ENCODE data around the gene TAF1C. TPM values are rescaled to one million over a fixed set of nuclear protein-coding genes. Genes with fewer than 3 reads are reported as not detected.

The TAF1C gene
- total RNA-seq, 1 experiment from 2014 or later, result 89.7 TPM

DNA sequence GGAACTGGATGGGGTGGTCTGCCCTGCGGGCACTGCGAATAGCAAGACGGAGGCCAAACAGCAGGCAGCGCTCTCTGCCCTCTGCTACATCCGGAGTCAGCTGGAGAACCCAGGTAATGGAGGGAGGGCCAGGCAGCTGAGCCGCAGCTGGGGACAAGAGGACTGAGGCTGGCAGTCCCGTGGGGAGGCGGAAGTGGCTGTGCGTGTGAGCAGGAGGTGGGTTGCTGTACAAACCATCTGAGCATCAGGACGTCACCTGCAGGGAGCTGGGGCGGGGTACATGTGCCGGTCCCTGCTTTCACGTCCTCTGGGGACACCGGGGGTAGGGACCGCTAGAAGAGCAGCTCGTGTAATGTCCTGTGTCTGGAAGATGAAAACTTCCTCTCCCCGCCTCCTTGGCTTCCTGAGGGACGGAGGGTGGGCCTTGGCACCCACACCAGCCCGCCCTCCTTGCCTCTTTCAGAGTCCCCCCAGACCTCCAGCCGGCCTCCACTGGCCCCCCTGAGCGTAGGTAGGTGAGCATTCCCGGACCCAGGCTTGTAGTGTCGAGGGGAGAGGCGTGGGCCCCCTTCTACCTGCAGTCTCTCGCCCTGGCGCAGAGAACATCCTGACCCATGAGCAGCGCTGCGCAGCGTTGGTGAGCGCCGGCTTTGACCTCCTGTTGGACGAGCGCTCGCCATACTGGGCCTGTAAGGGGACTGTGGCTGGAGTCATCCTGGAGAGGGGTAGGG lies 7.8 kb upstream of the TAF1C start (continued):
- TF ChIP-seq FOXP1 (CRISPR knock-in tag; IDR thresholded peaks at IDR 0.05; ENCODE audit: borderline replicate concordance) (no peak), ATF1 (CRISPR knock-in tag; IDR thresholded peaks at IDR 0.05) (no peak)

DNA sequence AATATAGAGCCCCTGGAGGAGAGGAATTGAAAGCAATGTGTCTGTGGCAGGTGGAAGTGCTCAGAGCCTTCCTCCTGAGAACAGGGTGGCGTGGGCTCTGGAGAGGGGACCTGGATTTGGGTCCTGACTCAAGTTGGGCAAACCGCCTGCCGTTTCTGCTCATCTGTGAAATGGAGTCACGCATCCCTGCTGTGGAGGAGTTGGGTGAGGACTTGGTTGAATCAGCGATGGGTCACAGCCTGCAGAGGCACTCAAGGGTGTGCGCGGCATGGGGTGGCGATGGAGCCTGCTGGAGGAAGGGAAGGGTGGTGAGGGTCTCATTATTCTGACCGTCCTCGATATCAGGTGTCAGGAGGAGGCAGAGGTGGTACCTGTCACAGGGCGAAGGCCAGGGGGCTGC lies 7.2 kb upstream of the TAF1C start:
- no peak for DNase-seq (ENCODE audit: low spot score)
- Mint-ChIP-seq H3K9me3 (no peaks in the 10 kb centered on the region), H3K27me3 (ENCODE audit: low read depth) (no peaks in the 10 kb centered on the region; the same call in none of the 2 replicates), H3K4me3 (no peak overlapping the region), H3K27ac (no peak overlapping the region), H3K36me3 (no peaks in the 10 kb centered on the region), H3K4me1 (0 out of 2 replicates have a peak, but pooled peaks cover under 1% of the 10 kb centered on the region)
- POLR2A ChIA-PET, result no interaction called here
- CTCF ChIA-PET, result interaction anchor here (1.4 kb wide), 1 partner anchor 114 kb away, joined by 4 read pairs; no protein-coding TSS in a partner anchor
- TF ChIP-seq ZMAT4 (CRISPR knock-in tag; IDR thresholded peaks at IDR 0.05), result no peak
- TF ChIP-seq, protein P1, sequence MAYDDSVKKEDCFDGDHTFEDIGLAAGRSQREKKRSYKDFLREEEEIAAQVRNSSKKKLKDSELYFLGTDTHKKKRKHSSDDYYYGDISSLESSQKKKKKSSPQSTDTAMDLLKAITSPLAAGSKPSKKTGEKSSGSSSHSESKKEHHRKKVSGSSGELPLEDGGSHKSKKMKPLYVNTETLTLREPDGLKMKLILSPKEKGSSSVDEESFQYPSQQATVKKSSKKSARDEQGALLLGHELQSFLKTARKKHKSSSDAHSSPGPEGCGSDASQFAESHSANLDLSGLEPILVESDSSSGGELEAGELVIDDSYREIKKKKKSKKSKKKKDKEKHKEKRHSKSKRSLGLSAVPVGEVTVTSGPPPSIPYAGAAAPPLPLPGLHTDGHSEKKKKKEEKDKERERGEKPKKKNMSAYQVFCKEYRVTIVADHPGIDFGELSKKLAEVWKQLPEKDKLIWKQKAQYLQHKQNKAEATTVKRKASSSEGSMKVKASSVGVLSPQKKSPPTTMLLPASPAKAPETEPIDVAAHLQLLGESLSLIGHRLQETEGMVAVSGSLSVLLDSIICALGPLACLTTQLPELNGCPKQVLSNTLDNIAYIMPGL (CRISPR knock-in tag; IDR thresholded peaks at IDR 0.05), result no peak
- no peak for ATAC-seq

- no peaks in the 10 kb centered on the region for H3K4me1 Mint-ChIP-seq
- H3K27me3 Mint-ChIP-seq (ENCODE audit: low read depth), result no peaks in the 10 kb centered on the region; the same call in none of the 2 replicates
- no peak for DNase-seq (ENCODE audit: low spot score)
- no peak overlapping the region for H3K27ac Mint-ChIP-seq
- CTCF ChIA-PET, result interaction anchor here (1.5 kb wide), 1 partner anchor 115 kb away, joined by 5 read pairs; no protein-coding TSS in a partner anchor
- H3K9me3 Mint-ChIP-seq, result no peaks in the 10 kb centered on the region
- POLR2A ChIA-PET, result no interaction called here
- no peak for ATAC-seq
- no peak overlapping the region for H3K4me3 Mint-ChIP-seq
- TF ChIP-seq ATF1 (CRISPR knock-in tag; IDR thresholded peaks at IDR 0.05) (no peak), E2F5 (CRISPR knock-in tag; IDR thresholded peaks at IDR 0.05) (no peak), NR1H2 (CRISPR knock-in tag; IDR thresholded peaks at IDR 0.05) (no peak), FOXP1 (CRISPR knock-in tag; IDR thresholded peaks at IDR 0.05; ENCODE audit: borderline replicate concordance) (no peak), CREM (CRISPR knock-in tag; IDR thresholded peaks at IDR 0.05) (no peak), ZNF396 (CRISPR knock-in tag; IDR thresholded peaks at IDR 0.05; ENCODE audit: borderline replicate concordance) (no peak), GABPB1 (CRISPR knock-in tag; IDR thresholded peaks at IDR 0.05) (no peak), RORB (CRISPR knock-in tag; IDR thresholded peaks at IDR 0.05) (no peak), MYBL2 (CRISPR knock-in tag; IDR thresholded peaks at IDR 0.05) (no peak), GRHL2 (CRISPR knock-in tag; IDR thresholded peaks at IDR 0.05; ENCODE audit: insufficient replicate concordance, severe bottlenecking) (no peak), ARID4B (CRISPR knock-in tag; IDR thresholded peaks at IDR 0.05; ENCODE audit: borderline replicate concordance) (no peak), ZNF232 (CRISPR knock-in tag; IDR thresholded peaks at IDR 0.05) (no peak), E2F4 (CRISPR knock-in tag; IDR thresholded peaks at IDR 0.05; ENCODE audit: borderline replicate concordance, low read depth) (no peak)
- TF ChIP-seq, protein P2, sequence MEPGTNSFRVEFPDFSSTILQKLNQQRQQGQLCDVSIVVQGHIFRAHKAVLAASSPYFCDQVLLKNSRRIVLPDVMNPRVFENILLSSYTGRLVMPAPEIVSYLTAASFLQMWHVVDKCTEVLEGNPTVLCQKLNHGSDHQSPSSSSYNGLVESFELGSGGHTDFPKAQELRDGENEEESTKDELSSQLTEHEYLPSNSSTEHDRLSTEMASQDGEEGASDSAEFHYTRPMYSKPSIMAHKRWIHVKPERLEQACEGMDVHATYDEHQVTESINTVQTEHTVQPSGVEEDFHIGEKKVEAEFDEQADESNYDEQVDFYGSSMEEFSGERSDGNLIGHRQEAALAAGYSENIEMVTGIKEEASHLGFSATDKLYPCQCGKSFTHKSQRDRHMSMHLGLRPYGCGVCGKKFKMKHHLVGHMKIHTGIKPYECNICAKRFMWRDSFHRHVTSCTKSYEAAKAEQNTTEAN (CRISPR knock-in tag; IDR thresholded peaks at IDR 0.05), result no peak
- no peaks in the 10 kb centered on the region for H3K36me3 Mint-ChIP-seq
Measured at GRCh38 chr16:84193480-84193879, 6.6 kb upstream of the TAF1C start.
